ENCODE data around the gene CLK3.

CLK3 gene

DNA sequence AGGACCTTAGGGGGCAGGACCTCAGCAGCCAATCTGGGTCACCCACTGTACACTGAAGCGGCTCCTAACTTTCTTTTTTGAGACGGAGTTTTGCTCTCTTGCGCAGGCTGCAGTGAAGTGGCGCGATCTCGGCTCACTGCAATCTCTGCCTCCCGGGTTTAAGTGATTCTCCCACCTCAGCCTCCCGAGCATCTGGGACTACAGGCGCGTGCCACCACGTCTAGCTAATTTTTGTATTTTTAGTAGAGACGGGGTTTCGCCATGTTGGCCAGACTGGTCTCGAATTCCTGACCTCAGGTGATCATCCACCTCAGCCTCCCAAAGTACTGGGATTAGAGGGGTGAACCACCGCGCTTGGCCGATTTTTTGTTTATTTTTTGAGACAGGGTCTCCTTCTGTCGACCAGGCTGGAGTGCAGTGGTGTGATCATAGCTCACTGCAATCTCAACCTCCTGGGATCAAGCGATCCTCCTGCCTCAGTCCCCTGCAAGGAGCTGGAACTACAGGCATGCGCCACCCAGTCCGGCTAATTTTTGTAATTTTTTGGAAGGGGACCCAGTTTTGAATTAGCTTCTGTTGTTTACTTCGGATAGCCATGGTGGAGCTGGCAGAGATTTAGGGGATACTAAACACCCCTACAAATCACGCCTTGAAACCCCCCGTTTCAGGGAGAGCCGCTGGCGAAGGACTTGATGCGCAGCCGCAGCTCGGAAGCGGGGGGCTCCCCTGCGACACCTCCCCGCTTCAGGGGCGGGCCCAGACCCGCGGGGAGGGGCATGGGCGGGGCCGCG is 1.5 kb upstream of the CLK3 start:
- H2BK12ac ChIP-seq (ENCODE audit: low read length) = no peak overlapping the region
- no CpG with 5 or more reads among the region's 38 CpGs for WGBS (ENCODE audit: extremely low coverage, insufficient coverage, insufficient read length)
- no peak overlapping the region for H2AK5ac ChIP-seq (ENCODE audit: low read length)
- peak overlapping the region; percentile 31 for H3K9ac ChIP-seq (ENCODE audit: low read length)
- no peak overlapping the region for H2BK5ac ChIP-seq (ENCODE audit: low read depth, low read length, poor library complexity)
- H3K27ac ChIP-seq (ENCODE audit: low read depth, low read length) = no peak overlapping the region
- peak overlapping the region; percentile 3 for H2BK120ac ChIP-seq (ENCODE audit: insufficient read depth, low read length, poor library complexity)
- no peak overlapping the region for H3K14ac ChIP-seq (ENCODE audit: low read length)
- H3K79me2 ChIP-seq (ENCODE audit: control insufficient read depth, insufficient read depth, low read length, poor library complexity) = peaks cover 25% of the 10 kb centered on the region
- DNase-seq = peak; percentile 12 to 56
- peaks cover 7 to 11% of the 10 kb centered on the region in 2 experiments for H3K36me3 ChIP-seq (ENCODE audit: control insufficient read depth in 1 of 2, insufficient read depth in 2 of 2, low read length in 2 of 2)
- H3K9me3 ChIP-seq (ENCODE audit: insufficient read depth, low read depth, low read length) = no peaks in the 10 kb centered on the region
- H4K91ac ChIP-seq (ENCODE audit: low read depth, low read length) = peak overlapping the region; percentile 8
- H3K27me3 ChIP-seq (ENCODE audit: insufficient read depth, low read length) = no peaks in the 10 kb centered on the region
- H3K79me1 ChIP-seq (ENCODE audit: low read length) = peaks cover 18% of the 10 kb centered on the region
- H3K4me1 ChIP-seq (ENCODE audit: control insufficient read depth in 1 of 2, insufficient read depth in 2 of 2, low read length in 2 of 2) = peaks cover 3 to 8% of the 10 kb centered on the region in 2 experiments
- no peak overlapping the region for H3K4ac ChIP-seq (ENCODE audit: low read depth, low read length)
- no peak overlapping the region for H2AFZ ChIP-seq (ENCODE audit: insufficient read depth, low read length, poor library complexity)
- H3K18ac ChIP-seq (ENCODE audit: low read length) = no peak overlapping the region
- no peak overlapping the region for H3K23ac ChIP-seq (ENCODE audit: low read length)
- peak overlapping the region; percentile 93 for H3K4me3 ChIP-seq (ENCODE audit: low read depth, low read length)
- peak overlapping the region; percentile 87 for H3K4me2 ChIP-seq (ENCODE audit: low read length)
- H4K8ac ChIP-seq (ENCODE audit: low read depth, low read length) = peak overlapping the region; percentile 73
- no peak overlapping the region for H4K12ac ChIP-seq (ENCODE audit: low read depth, low read length)

DNA sequence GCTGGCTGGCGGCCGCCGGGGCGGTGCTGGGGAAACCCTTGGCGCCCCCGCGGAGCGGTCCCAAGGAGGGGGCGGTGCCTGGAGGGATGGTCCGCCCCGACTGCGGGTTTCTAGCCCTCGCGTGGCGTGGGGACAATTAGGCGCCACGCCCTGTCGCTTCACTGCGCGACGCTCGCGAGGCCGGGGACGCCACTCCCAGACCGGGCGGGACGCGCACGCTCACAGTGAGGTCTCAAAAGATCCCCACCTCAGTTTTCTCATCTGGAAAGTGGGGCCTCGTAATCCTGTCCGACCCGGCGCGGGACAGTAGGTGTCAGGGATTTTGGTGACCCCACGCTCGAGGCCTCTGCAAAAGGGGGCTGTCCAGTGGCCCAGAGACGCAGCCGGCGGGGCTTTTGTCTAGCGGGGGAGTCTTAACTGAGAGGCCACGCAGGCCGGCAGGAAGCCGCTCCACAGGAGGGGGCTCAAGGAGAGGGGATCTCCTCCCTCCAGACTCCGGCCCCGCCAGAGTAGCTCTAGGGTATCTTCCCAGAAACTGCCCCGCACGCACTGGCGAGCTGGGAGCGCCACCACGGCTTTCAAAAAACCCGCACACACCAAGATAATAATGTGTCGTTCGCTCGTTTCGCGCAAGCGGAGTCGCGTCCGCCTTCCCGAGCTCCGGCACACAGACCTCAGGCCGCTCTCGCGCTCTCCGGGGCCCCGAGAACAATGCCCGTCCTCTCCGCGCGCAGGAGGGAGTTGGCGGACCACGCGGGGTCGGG is 710 bp upstream of the CLK3 start:
- H3K79me1 ChIP-seq (ENCODE audit: low read length) = peaks cover 18% of the 10 kb centered on the region

DNA sequence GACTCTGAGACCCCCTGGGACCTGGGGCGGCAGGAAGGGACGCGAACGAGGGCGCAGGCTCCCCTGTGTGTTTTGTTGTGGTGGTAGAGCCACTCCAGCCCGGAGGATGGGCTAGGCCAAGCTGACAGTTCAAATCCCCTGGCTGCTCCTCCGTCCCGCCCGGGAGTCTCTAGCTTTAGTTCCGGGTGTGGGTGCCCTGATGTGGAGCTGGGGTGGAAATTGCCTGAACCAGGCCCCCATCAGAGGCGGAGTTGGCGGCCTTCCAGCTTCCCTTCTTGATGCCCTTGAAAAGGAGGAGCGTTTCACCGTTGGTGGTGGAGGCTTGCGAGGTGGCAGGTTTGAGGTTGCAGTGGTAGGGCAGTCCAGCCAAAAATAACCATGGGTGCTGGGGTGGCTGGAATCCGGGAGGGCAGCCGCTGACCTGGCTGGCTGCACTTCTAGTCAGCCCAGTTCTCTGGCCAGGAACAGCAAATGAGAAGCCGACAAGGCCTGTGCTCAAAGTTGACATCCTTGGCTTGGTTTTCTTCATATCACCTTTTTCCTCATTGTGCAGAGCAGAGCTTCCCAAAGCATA is 817 bp downstream of the CLK3 start:
- Histone ChIP-seq H2AK5ac (ENCODE audit: low read length) (peak overlapping the region; percentile 17), H3K18ac (ENCODE audit: low read length) (peak overlapping the region; percentile 89), H2BK5ac (ENCODE audit: low read depth, low read length, poor library complexity) (peak overlapping the region; percentile 90), H2BK12ac (ENCODE audit: low read length) (no peak overlapping the region), H3K4ac (ENCODE audit: low read depth, low read length) (peak overlapping the region; percentile 99), H3K79me2 (ENCODE audit: control insufficient read depth, insufficient read depth, low read length, poor library complexity) (peaks cover 25% of the 10 kb centered on the region), H2AFZ (ENCODE audit: insufficient read depth, low read length, poor library complexity) (no peak overlapping the region), H4K12ac (ENCODE audit: low read depth, low read length) (peak overlapping the region; percentile 65), H3K79me1 (ENCODE audit: low read length) (peaks cover 18% of the 10 kb centered on the region), H3K4me3 (ENCODE audit: low read depth, low read length) (peak overlapping the region; percentile 93), H3K36me3 (ENCODE audit: control insufficient read depth in 1 of 2, insufficient read depth in 2 of 2, low read length in 2 of 2) (peaks cover 31 to 34% of the 10 kb centered on the region in 2 experiments), H2BK120ac (ENCODE audit: insufficient read depth, low read length, poor library complexity) (peak overlapping the region; percentile 57), H3K27ac (ENCODE audit: low read depth, low read length) (peak overlapping the region; percentile 61), H3K14ac (ENCODE audit: low read length) (peak overlapping the region; percentile 93), H3K4me2 (ENCODE audit: low read length) (peak overlapping the region; percentile 96), H3K9me3 (ENCODE audit: insufficient read depth, low read depth, low read length) (no peaks in the 10 kb centered on the region), H4K91ac (ENCODE audit: low read depth, low read length) (peak overlapping the region; percentile 94), H3K9ac (ENCODE audit: low read length) (peak overlapping the region; percentile 98), H3K23ac (ENCODE audit: low read length) (no peak overlapping the region), H3K27me3 (ENCODE audit: insufficient read depth, low read length) (no peaks in the 10 kb centered on the region), H3K4me1 (ENCODE audit: control insufficient read depth in 1 of 2, insufficient read depth in 2 of 2, low read length in 2 of 2) (peaks cover 3 to 8% of the 10 kb centered on the region in 2 experiments), H4K8ac (ENCODE audit: low read depth, low read length) (peak overlapping the region; percentile 97)
- peak; percentile 85 to 87 for DNase-seq
- no CpG with 5 or more reads among the region's 18 CpGs for WGBS (ENCODE audit: extremely low coverage, insufficient coverage, insufficient read length)

More for the DNA sequence above, 710 bp upstream of the CLK3 start:
- Histone ChIP-seq H2BK5ac (ENCODE audit: low read depth, low read length, poor library complexity) (peak overlapping the region; percentile 93), H3K27me3 (ENCODE audit: insufficient read depth, low read length) (no peaks in the 10 kb centered on the region), H3K27ac (ENCODE audit: low read depth, low read length) (peak overlapping the region; percentile 77), H3K79me2 (ENCODE audit: control insufficient read depth, insufficient read depth, low read length, poor library complexity) (peaks cover 25% of the 10 kb centered on the region), H4K91ac (ENCODE audit: low read depth, low read length) (peak overlapping the region; percentile 97), H3K4me3 (ENCODE audit: low read depth, low read length) (peak overlapping the region; percentile 93), H3K4ac (ENCODE audit: low read depth, low read length) (peak overlapping the region; percentile 60), H3K36me3 (ENCODE audit: control insufficient read depth in 1 of 2, insufficient read depth in 2 of 2, low read length in 2 of 2) (peaks cover 15 to 19% of the 10 kb centered on the region in 2 experiments), H3K4me2 (ENCODE audit: low read length) (peak overlapping the region; percentile 87), H2BK12ac (ENCODE audit: low read length) (peak overlapping the region; percentile 32), H2AFZ (ENCODE audit: insufficient read depth, low read length, poor library complexity) (peak overlapping the region; percentile 92), H3K9me3 (ENCODE audit: insufficient read depth, low read depth, low read length) (no peaks in the 10 kb centered on the region), H2AK5ac (ENCODE audit: low read length) (peak overlapping the region; percentile 78), H4K12ac (ENCODE audit: low read depth, low read length) (peak overlapping the region; percentile 87), H3K14ac (ENCODE audit: low read length) (peak overlapping the region; percentile 98), H3K9ac (ENCODE audit: low read length) (peak overlapping the region; percentile 81), H4K8ac (ENCODE audit: low read depth, low read length) (peak overlapping the region; percentile 94), H3K4me1 (ENCODE audit: control insufficient read depth in 1 of 2, insufficient read depth in 2 of 2, low read length in 2 of 2) (peaks cover 3 to 8% of the 10 kb centered on the region in 2 experiments), H3K18ac (ENCODE audit: low read length) (peak overlapping the region; percentile 89), H2BK120ac (ENCODE audit: insufficient read depth, low read length, poor library complexity) (peak overlapping the region; percentile 96), H3K23ac (ENCODE audit: low read length) (no peak overlapping the region)
- DNase-seq = peak; percentile 63 to 77
- WGBS (ENCODE audit: extremely low coverage, insufficient coverage, insufficient read length) = no CpG with 5 or more reads among the region's 76 CpGs

DNA sequence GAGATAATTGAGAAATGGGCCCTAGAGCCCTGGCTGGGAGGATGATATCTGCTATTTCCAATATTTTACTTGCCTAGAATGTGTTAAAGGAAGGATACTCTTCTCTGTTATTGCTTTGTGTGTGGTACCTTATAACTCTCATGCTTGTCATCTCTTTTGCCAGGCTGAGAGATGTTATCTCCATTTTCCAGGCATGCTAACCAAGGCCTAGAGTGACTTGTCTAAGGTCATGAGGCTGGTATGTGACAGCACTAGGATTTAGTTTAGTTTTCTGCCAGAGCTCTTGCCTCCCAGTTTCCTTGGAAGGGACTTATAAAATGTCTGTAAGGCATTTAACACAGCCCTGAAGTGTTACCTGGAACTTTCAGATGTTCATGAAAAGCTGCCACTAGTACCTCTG is 1.4 kb downstream of the CLK3 start:
- no peak overlapping the region for H2BK120ac ChIP-seq (ENCODE audit: insufficient read depth, low read length, poor library complexity)
- peak overlapping the region; percentile 96 for H3K4me2 ChIP-seq (ENCODE audit: low read length)
- H2BK5ac ChIP-seq (ENCODE audit: low read depth, low read length, poor library complexity) = no peak overlapping the region
- no peak overlapping the region for H2BK12ac ChIP-seq (ENCODE audit: low read length)
- H3K79me2 ChIP-seq (ENCODE audit: control insufficient read depth, insufficient read depth, low read length, poor library complexity) = peaks cover 25% of the 10 kb centered on the region
- no peak overlapping the region for H4K91ac ChIP-seq (ENCODE audit: low read depth, low read length)
- H3K27me3 ChIP-seq (ENCODE audit: insufficient read depth, low read length) = no peaks in the 10 kb centered on the region
- no peak overlapping the region for H4K8ac ChIP-seq (ENCODE audit: low read depth, low read length)
- H3K4ac ChIP-seq (ENCODE audit: low read depth, low read length) = peak overlapping the region; percentile 99
- H3K4me1 ChIP-seq (ENCODE audit: control insufficient read depth in 1 of 2, insufficient read depth in 2 of 2, low read length in 2 of 2) = peaks cover 3 to 8% of the 10 kb centered on the region in 2 experiments
- no peak overlapping the region for H3K18ac ChIP-seq (ENCODE audit: low read length)
- H3K9me3 ChIP-seq (ENCODE audit: insufficient read depth, low read depth, low read length) = no peaks in the 10 kb centered on the region
- H2AK5ac ChIP-seq (ENCODE audit: low read length) = no peak overlapping the region
- no peak overlapping the region for H3K4me3 ChIP-seq (ENCODE audit: low read depth, low read length)
- peak in 1 of 2 donors; percentile 50 for DNase-seq
- peaks cover 35 to 39% of the 10 kb centered on the region in 2 experiments for H3K36me3 ChIP-seq (ENCODE audit: control insufficient read depth in 1 of 2, insufficient read depth in 2 of 2, low read length in 2 of 2)
- H3K9ac ChIP-seq (ENCODE audit: low read length) = peak overlapping the region; percentile 18
- H3K27ac ChIP-seq (ENCODE audit: low read depth, low read length) = no peak overlapping the region
- H3K23ac ChIP-seq (ENCODE audit: low read length) = no peak overlapping the region
- H3K14ac ChIP-seq (ENCODE audit: low read length) = no peak overlapping the region
- H3K79me1 ChIP-seq (ENCODE audit: low read length) = peaks cover 18% of the 10 kb centered on the region
- no peak overlapping the region for H2AFZ ChIP-seq (ENCODE audit: insufficient read depth, low read length, poor library complexity)
- H4K12ac ChIP-seq (ENCODE audit: low read depth, low read length) = no peak overlapping the region
